DMS153 treated with DMSO at 0.1 percent for 48 hours (cell line): ENCODE measurements around the gene GLTP.
"Not testable (repeated sequence)": the region's sequence is repeated elsewhere in the genome, so short reads cannot be mapped to it uniquely, and the experiment has no call there.

Experiments
- DNase-seq: peaks from one replicate; lab custom pipeline; 2025; ENCODE audit not compliant: unreplicated experiment; lab: John Stamatoyannopoulos, UW

Gene GLTP, protein sequence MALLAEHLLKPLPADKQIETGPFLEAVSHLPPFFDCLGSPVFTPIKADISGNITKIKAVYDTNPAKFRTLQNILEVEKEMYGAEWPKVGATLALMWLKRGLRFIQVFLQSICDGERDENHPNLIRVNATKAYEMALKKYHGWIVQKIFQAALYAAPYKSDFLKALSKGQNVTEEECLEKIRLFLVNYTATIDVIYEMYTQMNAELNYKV

DNA sequence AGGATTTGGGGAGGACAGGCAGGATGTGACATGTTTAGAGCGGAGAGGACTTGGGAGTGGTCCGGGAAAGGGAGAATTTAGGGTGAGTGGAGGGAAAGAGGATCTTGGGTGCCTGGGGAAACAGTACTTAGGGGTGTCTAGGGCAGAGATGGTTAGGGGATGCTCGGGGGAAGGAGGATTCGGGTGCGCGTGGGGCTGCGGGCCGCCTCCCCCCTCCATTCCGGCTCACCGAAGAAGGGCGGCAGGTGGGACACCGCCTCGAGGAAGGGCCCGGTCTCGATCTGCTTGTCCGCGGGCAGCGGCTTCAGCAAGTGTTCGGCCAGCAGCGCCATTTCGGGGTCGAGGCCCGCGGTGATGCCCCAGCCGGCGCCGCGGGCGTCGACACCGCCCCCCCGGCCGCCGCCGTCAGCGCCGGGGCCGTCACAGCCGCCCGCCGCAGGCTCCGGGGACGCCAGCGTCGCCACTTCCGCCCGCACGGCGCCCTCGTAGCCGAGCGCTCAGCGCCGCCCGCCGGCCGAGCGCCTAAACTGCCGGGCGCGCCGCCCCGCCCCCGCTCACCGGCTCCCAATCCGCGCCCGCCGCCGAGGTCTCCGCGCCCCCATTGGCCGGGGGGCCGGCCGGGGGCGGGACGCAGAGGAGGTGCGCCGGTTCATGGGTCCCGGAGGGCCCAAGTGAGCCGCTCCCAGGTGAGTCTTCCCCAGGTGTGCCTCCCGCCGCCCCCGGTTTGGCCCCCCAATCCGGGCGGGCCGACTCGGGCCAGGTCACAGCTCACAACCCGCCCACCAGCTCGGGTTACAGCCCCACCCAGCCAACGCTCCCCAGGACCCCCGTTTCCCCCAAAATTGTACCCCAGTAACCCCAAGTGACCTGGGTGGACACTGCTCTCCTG, at the start of gene GLTP:
Gene GLTP (minus strand): TSS at position 499 of the 889 bp plus-strand sequence. CDS start 167 bp downstream, at position 332.
- DNase-seq: peak; percentile 67

- DNase-seq: not testable (repeated sequence)
Measured at GRCh38 chr12:109929326-109929725, 49.0 kb upstream of the GLTP start.

- no peak for DNase-seq
Measured at GRCh38 chr12:109928058-109928656, 47.8 kb upstream of the GLTP start.

GRCh38 chr12:109927622-109928021, 47.3 kb upstream of the GLTP start:
- no peak for DNase-seq

- no peak for DNase-seq
Measured at GRCh38 chr12:109926488-109927210, 46.3 kb upstream of the GLTP start.

DNA sequence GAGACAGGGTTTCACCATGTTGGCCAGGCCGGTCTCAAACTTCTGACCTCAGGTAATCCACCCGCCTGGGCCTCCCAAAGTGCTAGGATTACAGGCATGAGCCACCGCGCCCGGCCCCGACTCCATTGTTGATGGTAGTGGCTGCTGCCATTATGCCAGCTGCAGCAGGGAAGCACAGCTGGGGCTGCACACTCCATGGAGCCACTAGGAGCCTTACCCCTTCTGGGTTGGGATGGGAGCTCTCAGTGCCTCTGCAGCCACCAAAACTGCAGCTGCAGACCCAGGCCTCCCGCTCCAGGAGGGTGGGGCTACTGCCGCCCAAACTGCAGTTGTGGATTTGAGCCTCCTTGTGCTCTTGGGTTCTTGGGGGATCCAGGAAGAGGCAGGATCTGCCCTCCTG, 45.7 kb upstream of the GLTP start:
- DNase-seq: no peak

DNA sequence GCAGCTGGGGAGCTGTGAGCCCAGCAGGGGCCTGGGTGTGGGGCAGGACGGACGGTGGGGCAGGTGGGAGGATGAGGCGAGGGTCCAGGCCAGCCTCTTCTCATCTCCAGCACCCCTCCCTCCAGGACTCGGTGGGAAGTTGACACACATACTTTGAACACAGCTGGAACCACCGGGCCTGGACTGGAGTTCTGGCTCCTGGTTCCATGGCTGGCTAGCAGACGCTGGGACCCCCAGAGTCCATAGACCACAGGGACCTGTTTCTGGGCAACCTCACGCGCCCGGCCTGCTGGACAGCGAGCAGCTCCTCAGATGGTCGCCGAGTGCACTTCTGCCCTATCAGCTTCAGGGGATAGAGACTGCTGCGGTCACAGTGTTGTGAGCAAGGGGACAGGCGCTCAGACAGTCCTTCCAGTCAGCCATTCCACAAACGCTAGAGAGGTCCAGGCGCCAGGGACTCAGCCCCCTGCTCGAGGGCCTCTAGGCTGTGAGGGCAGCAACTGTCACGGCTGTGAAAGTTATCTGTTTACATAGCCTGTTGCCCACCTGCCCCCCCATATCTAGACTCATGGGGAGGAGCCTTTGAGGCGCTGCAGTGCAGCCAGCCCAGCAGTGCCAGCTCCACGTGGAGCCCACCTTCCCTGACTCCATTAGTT, 45.0 kb upstream of the GLTP start:
- no peak for DNase-seq

DNA sequence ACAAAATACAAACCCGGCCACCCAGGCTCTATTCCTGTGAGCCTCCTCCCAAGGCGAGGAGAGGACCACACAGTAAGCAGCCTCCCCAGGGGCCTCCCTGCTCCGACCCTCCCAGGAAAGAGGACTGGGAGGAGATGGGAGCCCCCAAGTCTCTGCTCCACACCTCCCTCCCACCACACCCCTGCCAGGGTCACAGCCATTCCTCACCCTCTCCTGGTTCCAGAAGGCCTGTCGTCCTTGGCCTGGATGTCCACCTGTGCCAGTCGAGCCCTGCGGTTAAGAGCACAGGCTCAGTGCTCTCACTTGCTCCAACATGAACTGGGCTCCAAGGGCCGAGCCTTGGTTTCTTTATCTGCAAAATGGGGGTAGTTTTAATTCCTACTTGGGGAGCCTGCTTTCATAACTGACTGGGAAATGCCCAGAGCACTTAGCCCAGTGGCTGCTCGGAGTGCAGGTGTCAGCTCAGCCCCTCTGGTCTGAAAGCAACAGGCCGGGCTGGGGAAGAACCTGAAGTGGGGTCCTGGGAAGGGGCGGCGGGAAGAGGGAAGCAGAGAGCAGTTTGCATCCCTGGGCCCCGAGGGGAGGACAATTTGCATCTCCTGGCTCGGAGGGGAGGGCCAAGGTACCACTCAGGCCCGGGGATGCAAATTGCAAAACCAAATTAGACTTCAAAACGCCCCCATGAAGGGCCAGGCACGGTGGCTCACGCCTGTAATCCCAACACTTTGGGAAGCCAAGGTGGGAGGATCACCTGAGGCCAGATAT, 43.3 kb upstream of the GLTP start:
- DNase-seq: no peak

GRCh38 chr12:109923038-109923437, 42.7 kb upstream of the GLTP start:
- DNase-seq: no peak

- DNase-seq: no peak
Measured at GRCh38 chr12:109921982-109922381, 41.6 kb upstream of the GLTP start.

DNA sequence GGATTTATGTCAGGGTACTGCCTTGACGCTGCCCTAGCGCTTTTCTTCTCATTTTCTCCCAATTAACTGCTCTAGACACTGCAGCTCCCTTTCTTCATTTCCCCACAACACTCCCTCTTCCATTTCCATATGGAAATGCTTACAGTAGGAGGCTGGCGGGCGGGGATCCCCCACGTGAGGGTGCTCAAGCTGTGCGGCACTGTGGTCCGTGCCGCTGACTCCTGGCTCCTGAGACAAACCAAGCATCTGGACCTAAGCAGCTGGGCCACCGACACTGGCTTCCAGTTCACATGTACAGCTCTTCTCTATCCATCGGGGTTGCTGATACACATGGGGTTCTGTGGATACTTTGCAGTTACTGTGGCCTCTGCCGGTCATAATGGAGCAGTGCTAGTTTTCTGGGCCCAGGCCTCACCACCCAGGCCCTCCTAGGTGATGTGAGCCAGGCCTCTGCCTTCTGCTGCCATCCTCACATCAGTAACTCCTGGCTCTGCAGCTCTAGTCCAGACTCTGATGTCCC, 40.0 kb upstream of the GLTP start:
- no peak for DNase-seq

- DNase-seq: no peak
Measured at GRCh38 chr12:109919456-109919855, 39.1 kb upstream of the GLTP start.

GRCh38 chr12:109916045-109916444, 35.7 kb upstream of the GLTP start:
- no peak for DNase-seq

GRCh38 chr12:109915171-109916040, 35.1 kb upstream of the GLTP start:
- DNase-seq: no peak

- DNase-seq: no peak
Measured at GRCh38 chr12:109914461-109914860, 34.1 kb upstream of the GLTP start.

DNA sequence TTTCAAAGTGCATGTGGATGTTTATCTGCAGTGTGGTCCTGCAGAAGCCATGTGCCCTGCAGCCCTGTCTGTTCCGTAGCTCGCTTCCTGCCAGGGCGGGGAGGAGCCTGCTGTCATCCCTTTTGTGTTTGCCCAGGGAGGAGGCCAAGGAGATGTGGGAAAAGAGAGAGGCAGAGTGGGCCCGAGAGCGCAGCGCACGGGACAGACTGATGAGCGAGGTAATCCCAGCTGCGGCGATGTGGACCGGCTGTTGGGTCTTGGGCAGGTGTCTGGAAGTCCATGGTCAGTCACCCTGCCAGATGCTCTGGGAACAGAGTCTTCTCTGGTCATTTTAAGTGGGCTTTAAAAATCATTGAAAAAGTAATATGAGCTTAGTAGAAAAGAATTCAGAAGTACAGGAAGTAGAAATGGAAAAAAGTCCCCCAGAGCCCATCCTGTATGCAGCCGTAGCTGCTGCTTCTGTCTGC, 32.5 kb upstream of the GLTP start:
- DNase-seq: no peak

DNA sequence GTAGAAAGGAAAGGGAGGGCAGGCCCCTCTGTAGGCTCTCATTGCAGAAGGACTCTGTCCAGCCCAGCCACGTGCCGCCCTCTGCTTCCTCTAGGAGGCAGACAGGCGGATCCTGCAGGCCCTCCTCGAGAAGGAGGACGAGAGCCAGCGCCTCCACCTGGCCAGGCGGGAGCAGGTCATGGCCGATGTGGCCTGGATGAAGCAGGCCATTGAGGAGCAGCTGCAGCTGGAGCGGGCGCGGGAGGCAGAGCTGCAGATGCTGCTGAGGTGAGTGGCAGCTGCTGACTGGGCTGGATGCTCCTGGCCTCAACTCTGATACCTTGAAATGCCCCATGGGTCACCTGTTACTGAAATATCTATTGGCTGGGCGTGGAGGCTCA, 30.6 kb upstream of the GLTP start:
- DNase-seq: no peak

GRCh38 chr12:109910254-109910968, 30.1 kb upstream of the GLTP start:
- no peak for DNase-seq
